GM20000 (cell line): Measurements from ENCODE around the gene TRAF3.

Experiments
- DNase-seq: peaks from one replicate; pipeline ENCODE4 v3.0.0; 2012; ENCODE audit warnings: low spot score
- CTCF ChIP-seq: IDR thresholded peaks from 2 replicates; pipeline ENCODE4 v1.5.1; 2012; ENCODE audit warnings: mild to moderate bottlenecking, control low read depth; ENCODE audit errors: extremely low read depth, missing control alignments

Gene TRAF3

DNA sequence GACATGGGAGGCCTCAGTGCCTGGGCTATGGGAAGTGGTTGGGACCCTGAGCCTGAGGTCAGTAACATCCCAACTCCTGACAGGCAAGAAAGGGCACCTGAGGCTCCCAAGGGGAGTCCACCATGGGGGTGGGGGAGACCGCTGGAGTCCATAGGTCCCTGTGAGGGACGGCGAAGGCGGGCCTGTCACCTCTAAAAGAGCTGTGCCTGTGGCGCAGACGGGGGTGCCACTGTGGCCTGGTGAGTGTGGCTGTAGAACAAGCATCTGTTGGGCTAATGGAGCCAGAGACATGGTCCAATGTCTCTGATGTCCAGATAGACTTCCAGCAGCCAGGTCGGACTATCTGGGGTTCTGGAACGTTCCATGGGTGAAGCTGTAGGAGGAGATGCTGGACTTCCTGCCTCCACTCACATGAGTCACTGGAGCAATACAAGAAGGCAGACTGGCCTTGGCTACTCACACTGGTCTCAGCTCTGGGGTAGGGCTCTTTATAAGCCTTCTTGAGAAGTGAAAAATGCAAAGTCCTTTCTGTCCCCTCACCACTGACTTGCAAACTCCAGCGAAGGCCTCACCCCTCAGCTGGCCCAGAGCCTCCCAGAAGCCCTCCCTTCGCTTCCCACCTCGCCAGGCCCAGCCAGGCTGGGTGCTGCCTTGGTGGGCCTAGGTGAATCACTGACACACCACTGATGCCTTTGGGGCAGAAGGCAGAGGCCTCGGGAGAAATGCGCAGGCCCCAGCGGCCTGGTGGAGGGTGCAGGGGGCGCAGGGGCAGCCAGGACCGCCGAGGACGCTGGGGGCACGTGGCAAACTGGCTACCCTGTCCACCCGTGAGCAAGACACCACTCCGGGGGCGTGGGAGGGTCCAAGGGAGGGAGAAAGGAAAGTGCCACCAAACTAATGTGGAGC is 1.1 kb upstream of the TRAF3 start:
- DNase-seq = peak; percentile 59
- TF ChIP-seq CTCF = no peak

GRCh38 chr14:102777711-102778337 is 575 bp downstream of the TRAF3 start:
- DNase-seq = no peak

DNA sequence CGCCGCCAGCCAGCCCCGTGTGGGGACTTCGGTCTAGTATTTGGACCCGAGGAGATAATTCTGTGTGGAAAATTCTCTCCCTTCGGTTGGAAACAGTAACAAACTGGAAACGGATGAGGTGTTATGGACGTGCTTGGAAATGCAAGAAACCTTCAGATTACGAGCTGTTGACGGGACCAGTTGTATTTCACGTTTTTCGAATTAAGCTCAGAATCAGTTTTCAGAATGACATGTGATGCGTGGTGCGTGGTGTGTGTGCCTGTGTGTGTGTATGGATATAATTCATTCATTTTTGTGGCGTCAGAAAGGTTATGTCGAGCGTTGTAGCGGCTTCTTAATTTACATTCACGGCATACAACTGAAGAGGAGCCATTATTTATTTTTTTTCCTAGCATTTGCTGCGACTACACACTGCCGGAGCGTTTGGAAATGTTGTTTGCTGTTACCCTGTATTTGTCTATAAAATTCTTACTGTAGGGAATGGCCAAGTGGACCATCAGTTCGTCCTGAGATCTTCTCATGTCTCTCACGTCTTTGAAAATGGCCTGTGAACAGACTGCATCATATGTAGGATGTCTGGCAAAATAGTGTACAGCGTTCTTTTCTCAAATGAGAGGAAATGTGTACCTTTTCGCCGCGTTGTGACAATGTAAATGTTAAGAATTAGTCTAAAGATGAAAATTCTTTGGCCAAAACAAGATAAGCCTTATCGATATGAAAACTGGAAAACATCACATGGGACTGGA is 1.3 kb downstream of the TRAF3 start:
- no peak for TF ChIP-seq CTCF
- DNase-seq = no peak

More at GRCh38 chr14:102777711-102778337, 575 bp downstream of the TRAF3 start:
- TF ChIP-seq CTCF = no peak

GRCh38 chr14:102779084-102779462 is 1.8 kb downstream of the TRAF3 start:
- no peak for DNase-seq
- no peak for TF ChIP-seq CTCF

- DNase-seq = no peak
- TF ChIP-seq CTCF = no peak
These were observed 2.5 kb downstream of the TRAF3 start for GRCh38 chr14:102779574-102780315.

GRCh38 chr14:102781063-102781462 is 3.8 kb downstream of the TRAF3 start:
- DNase-seq = no peak
- no peak for TF ChIP-seq CTCF
